B cell (primary cell): Measurements from ENCODE around the gene TMEM131L. TPM values are rescaled to one million over a fixed set of nuclear protein-coding genes. Genes with fewer than 3 reads are reported as not detected.

ENCODE experiments used
- ATAC-seq: fragments of 200-7000 bp; cut with Tn5 transposase; one replicate; pipeline ENCODE4 v1.10.0; 2021; ENCODE audit warnings: low read depth, mild to moderate bottlenecking, moderate number of reproducible peaks, moderate library complexity
- CTCF ChIA-PET: fragments of 350-600 bp; sonication (Branson Sonifier 250); formaldehyde crosslinking; loops from one replicate; lab custom pipeline; 2021; ENCODE audit warnings: antibody characterized with exemption, inconsistent platforms; lab: Charles Lee
- POLR2A ChIA-PET: fragments of 350-600 bp; sonication (Branson Sonifier 250); formaldehyde crosslinking; loops from one replicate; lab custom pipeline; 2021; ENCODE audit warnings: antibody characterized with exemption; lab: Charles Lee
- DNase-seq: peaks from one replicate; pipeline ENCODE4 v3.0.0; 2013
- H2AFZ ChIP-seq: 2 replicates; pipeline ENCODE4 v1.6.1; 2012; ENCODE audit warnings: mild to moderate bottlenecking, low read depth, low read length; ENCODE audit not compliant: insufficient read depth, poor library complexity, severe bottlenecking
- H3K27ac ChIP-seq, 2 donors: 1 replicate in 1 of 2; 2 replicates in 1 of 2; pipeline ENCODE4 v1.5.1; 2012 to 2013; ENCODE audit warnings: low read length in 2 of 2, mild to moderate bottlenecking in 2 of 2, moderate library complexity in 1 of 2
- H3K27me3 ChIP-seq, 4 experiments: fragments of 200-600 bp in 1 of 4; sonication (generic) in 1 of 4; replicated peaks in 1 of 4; 1 replicate in 2 of 4; 2 replicates in 2 of 4; pipeline versions ENCODE4 v1.6.1 to v1.7.0; 2013 to 2016; ENCODE audit warnings: low read length in 3 of 4, mild to moderate bottlenecking in 2 of 4, mixed read lengths in 1 of 4, moderate library complexity in 1 of 4; ENCODE audit not compliant: insufficient read depth in 4 of 4, control insufficient read depth in 3 of 4; ENCODE audit errors: control extremely low read depth in 1 of 4
- H3K36me3 ChIP-seq, 2 experiments: replicated peaks in 1 of 2; 1 replicate in 1 of 2; 2 replicates in 1 of 2; pipeline versions ENCODE4 v1.6.1 to v1.7.1; 2013; ENCODE audit warnings: low read length in 1 of 2; ENCODE audit not compliant: insufficient read depth in 2 of 2, control insufficient read depth in 1 of 2; ENCODE audit errors: control extremely low read depth in 1 of 2, extremely low read depth in 1 of 2
- H3K4me1 ChIP-seq, 2 donors: fragments of 200-600 bp in 1 of 2; sonication (generic) in 1 of 2; 1 replicate in 1 of 2; 2 replicates in 1 of 2; pipeline versions ENCODE4 v1.5.1 to v1.6.1; 2013 to 2017; ENCODE audit warnings: low read length in 2 of 2; ENCODE audit not compliant: control insufficient read depth in 2 of 2, insufficient read depth in 2 of 2
- H3K4me2 ChIP-seq: replicated peaks from 2 replicates; pipeline ENCODE3; 2012; ENCODE audit warnings: mild to moderate bottlenecking, low read depth, low read length; ENCODE audit not compliant: poor library complexity, severe bottlenecking
- H3K4me3 ChIP-seq, 5 experiments: fragments of 200-600 bp in 1 of 5; sonication (generic) in 1 of 5; 1 replicate in 3 of 5; 2 replicates in 2 of 5; pipeline versions ENCODE4 v1.5.1 to v1.7.0; 2011 to 2016; ENCODE audit warnings: low read length in 4 of 5, mild to moderate bottlenecking in 4 of 5, low read depth in 2 of 5, control low read depth in 1 of 5, moderate library complexity in 1 of 5; ENCODE audit not compliant: insufficient read depth in 1 of 5; ENCODE audit errors: control extremely low read depth in 1 of 5, extremely low read depth in 1 of 5
- H3K79me2 ChIP-seq: fragments of 200-600 bp; sonication (generic); one replicate; pipeline ENCODE4 v1.6.0; 2016; ENCODE audit warnings: low read length; ENCODE audit not compliant: control insufficient read depth, insufficient read depth
- H3K9ac ChIP-seq: fragments of 200-600 bp; sonication (generic); 2 replicates; pipeline ENCODE4 v1.6.1; 2017; ENCODE audit warnings: mild to moderate bottlenecking, low read length, moderate library complexity
- H3K9me3 ChIP-seq, 3 donors: one replicate each; pipeline versions ENCODE4 v1.6.1 to v1.7.1; 2013; ENCODE audit warnings: low read length in 2 of 3; ENCODE audit not compliant: control insufficient read depth in 2 of 3, insufficient read depth in 1 of 3; ENCODE audit errors: control extremely low read depth in 1 of 3
- H4K20me1 ChIP-seq: 2 replicates; pipeline ENCODE4 v1.6.0; 2012; ENCODE audit warnings: mild to moderate bottlenecking, low read length; ENCODE audit not compliant: insufficient read depth, control insufficient read depth, poor library complexity, severe bottlenecking
- H3K27ac Mint-ChIP-seq: one replicate; pipeline ENCODE4 v1.8.0; 2021; ENCODE audit warnings: mixed read lengths
- H3K27me3 Mint-ChIP-seq: one replicate; pipeline ENCODE4 v1.8.0; 2021; ENCODE audit warnings: mixed read lengths
- H3K4me1 Mint-ChIP-seq: one replicate; pipeline ENCODE4 v1.8.0; 2021; ENCODE audit warnings: mixed read lengths
- H3K4me3 Mint-ChIP-seq: one replicate; pipeline ENCODE4 v1.8.0; 2021; ENCODE audit warnings: mixed read lengths
- H3K9me3 Mint-ChIP-seq: one replicate; pipeline ENCODE4 v1.8.0; 2022; ENCODE audit warnings: mixed read lengths; ENCODE audit not compliant: insufficient read depth
- CTCF ChIP-seq: fragments of 200-600 bp; IDR thresholded peaks from one replicate; pipeline ENCODE4 v1.8.0; 2022; ENCODE audit warnings: antibody characterized with exemption, mild to moderate bottlenecking
- EZH2 ChIP-seq: IDR thresholded peaks from 2 replicates; pipeline ENCODE4 v1.6.1; 2012; ENCODE audit warnings: borderline replicate concordance, low read depth, mild to moderate bottlenecking, moderate library complexity, low read length; ENCODE audit not compliant: insufficient read depth, poor library complexity, severe bottlenecking
- WGBS: methylation state at CpG from one replicate; pipeline ENCODE4 v1.1.5; 2013; ENCODE audit warnings: missing lambda C conversion rate; ENCODE audit not compliant: insufficient coverage; 5-methylcytosine and 5-hydroxymethylcytosine counted together
- intact Hi-C: fragments of 100-400 bp; cut with micrococcal nuclease; formaldehyde crosslinking; loops from one replicate; pipeline ENCODE4 v1.10.0; 2022
- polyA plus RNA-seq: library from polyadenylated mRNA; depleted of rRNA; stranded (reverse); fragments of >200 nt; gene quantifications from 2 replicates; pipeline ENCODE4 v1.2.3, GENCODE V29; 2012
- total RNA-seq, 2 donors: library from RNA; stranded (reverse); fragments of 120-200 nt in 1 of 2; gene quantifications; 1 replicate in 1 of 2; 2 replicates in 1 of 2; pipeline versions ENCODE4 v1.2.3 to v1.2.4, GENCODE V29; 2013 to 2022

TMEM131L gene
- total and polyA plus RNA-seq, 2 donors (not counting 1 experiment from before 2014, with no cell fraction given) = 56.4 to 120 TPM

DNA sequence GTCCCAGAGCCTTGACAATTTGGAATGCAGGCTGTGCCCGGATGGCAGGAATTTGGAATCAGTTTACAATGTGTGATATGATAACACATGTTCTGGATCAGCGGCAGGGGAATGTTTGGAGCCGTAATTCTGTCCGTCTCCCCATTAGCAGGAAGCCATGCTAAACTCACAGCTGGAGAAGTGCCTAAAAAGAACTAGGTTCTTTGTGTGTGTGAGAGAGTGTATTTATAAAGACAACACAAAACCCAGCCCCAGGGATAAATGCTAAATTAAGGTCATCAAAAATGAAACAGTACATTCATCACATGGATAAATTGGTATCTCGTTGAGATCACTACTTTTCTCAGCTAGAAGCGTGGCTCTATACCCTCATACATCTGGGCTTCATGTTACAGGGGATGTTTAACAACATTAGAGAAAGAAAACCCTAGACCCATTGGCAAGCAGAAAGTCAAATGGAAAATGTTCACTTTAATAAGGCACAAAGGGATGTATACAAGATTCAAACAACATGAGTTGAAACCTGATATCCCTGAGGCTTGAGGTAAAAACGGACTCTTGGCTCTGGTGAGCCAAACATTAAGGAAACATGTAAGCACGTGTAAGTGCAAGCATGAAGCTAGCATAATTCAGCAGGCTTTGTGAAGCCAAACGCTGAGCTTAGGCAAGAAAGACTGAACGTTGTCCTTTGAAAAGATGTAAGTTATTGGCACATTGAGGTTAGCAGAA lies 18.0 kb upstream of the TMEM131L start:
- H3K9ac ChIP-seq = no peak overlapping the region

More for the DNA sequence above, 18.0 kb upstream of the TMEM131L start:
- H4K20me1 ChIP-seq = no peaks in the 10 kb centered on the region
- 78% methylated on average over 4 of the region's 10 CpGs for WGBS
- H3K27ac Mint-ChIP-seq = peak overlapping the region; percentile 26
- H3K27me3 Mint-ChIP-seq = no peaks in the 10 kb centered on the region
- H3K27ac ChIP-seq = peak overlapping the region in 1 of 2 donors; percentile 77
- no peaks in the 10 kb centered on the region for H3K27me3 ChIP-seq
- H3K79me2 ChIP-seq = peaks cover 3% of the 10 kb centered on the region
- H3K4me1 Mint-ChIP-seq = peaks cover 27% of the 10 kb centered on the region
- H3K4me2 ChIP-seq = no peak overlapping the region
- H3K9me3 Mint-ChIP-seq = no peaks in the 10 kb centered on the region
- POLR2A ChIA-PET = no interaction called here
- no peak overlapping the region for H2AFZ ChIP-seq
- H3K4me3 Mint-ChIP-seq = no peak overlapping the region
- no peaks in the 10 kb centered on the region for H3K36me3 ChIP-seq
- DNase-seq (no peak), ATAC-seq (no peak)
- H3K4me1 ChIP-seq = peaks cover 15 to 20% of the 10 kb centered on the region in 2 donors
- no peak overlapping the region for H3K4me3 ChIP-seq
- TF ChIP-seq CTCF (no peak), EZH2 (no peak)
- intact Hi-C loops = no loop called here
- CTCF ChIA-PET = interaction anchor here (1.1 to 1.5 kb wide), 3 partner anchors 15 to 185 kb away, joined by 3 to 6 read pairs (median 6); partner anchors contain the start of gene TMEM131L
- H3K9me3 ChIP-seq = peaks cover 0 to 3% (median 0%) of the 10 kb centered on the region in 3 donors
